Left forelimb (tissue), 1 donor: ENCODE data around the gene CFAP298.
"Not testable (repeated sequence)": the region's sequence is repeated elsewhere in the genome, so short reads cannot be mapped to it uniquely, and the experiment has no call there.

Source experiments
- DNase-seq: peaks from one replicate; pipeline ENCODE4 v3.0.0-alpha.2; 2018; ENCODE audit warnings: low spot score

Gene CFAP298

GRCh38 chr21:32612075-32612998 is at the start of gene CFAP298:
Gene CFAP298 (minus strand): TSS chr21:32612377. CDS start chr21:32612243, 134 bp downstream.
- peak; percentile 96 for DNase-seq

GRCh38 chr21:32661026-32661782 is 49.0 kb upstream of the CFAP298 start:
- DNase-seq: not testable (repeated sequence)

DNA sequence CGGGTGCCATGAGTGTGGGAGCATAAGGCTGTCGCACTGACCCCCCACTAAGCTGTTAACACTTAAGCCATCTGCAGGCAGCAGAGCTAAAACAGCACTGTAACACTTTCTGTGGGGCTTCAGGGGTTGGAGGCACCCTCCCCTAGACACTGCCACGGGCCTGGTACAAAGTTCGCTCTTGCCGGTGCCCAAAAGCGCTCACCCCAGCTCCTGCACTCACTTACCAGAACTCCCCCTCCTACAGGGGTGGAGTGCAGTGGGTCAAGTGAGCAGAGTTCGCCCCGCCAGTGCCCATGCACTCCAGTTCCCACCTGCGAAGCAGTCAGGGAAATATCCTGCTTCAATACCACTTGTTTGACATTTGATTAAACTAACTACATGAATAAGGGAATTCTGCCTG is 46.3 kb upstream of the CFAP298 start:
- DNase-seq: no peak

GRCh38 chr21:32653326-32653901 is 41.2 kb upstream of the CFAP298 start:
- no peak for DNase-seq

DNA sequence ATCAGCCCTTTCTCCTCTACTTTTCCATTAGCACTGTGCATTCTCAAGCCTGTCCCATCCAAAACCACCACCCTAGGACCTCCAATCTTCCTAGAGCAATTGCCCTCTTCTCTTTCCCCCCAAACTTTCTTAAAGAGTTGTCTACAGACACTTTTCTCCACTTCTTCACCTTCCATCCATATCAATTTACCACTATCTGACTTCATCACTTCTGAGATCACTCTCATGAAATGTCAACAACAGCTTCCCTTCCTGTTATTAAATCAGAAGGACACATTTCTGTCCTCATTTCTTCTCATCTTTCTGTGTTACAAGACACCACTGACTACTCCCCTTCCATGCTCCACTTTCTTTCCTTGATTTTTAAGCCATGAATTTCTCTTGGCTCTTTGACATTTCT is 36.0 kb upstream of the CFAP298 start:
- DNase-seq: no peak

DNA sequence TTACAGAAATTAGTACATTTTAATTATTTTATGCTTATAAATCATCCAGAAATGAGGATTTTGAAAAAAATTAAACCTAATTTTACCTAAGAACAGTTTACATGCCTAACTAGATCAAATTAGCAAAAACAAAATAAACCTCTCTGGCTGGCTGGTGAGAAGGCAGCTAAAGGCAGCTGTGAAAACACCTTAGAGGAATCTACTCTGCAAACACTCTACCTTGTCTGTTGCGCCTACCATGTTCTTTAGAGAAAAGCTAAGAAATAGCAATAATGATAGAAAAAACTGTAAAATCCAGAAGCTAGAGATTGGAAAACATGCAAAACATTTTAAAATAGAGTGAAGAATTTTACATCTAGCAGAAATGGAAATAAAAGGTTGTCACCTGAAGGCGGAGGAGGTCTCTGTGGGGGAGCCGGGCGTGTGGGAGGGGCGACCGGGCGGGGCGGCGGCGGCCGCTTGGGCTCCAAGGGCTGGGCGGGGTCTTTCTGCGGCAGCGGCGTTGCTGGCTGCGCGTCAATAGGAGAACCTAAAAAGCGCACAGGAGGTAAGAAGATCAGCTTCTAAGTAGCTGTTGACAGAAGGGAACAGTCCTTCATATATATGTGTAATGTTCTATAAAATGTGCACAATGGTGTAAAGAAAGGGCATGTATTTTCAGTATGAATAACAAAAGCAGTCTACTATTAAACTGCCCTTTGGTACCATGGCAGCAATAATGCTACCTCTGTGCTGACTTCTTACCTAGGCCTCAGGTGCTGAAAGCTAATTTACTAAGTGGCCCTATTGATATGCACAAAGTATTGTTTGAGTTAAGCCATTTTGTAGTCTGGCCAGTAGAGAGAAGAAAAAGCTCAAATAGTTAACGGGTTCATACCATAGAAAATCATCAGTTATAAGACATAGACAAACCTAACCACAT is 33.3 kb upstream of the CFAP298 start:
- no peak for DNase-seq

- no peak for DNase-seq
These were observed 29.8 kb upstream of the CFAP298 start for GRCh38 chr21:32641710-32642698.

DNA sequence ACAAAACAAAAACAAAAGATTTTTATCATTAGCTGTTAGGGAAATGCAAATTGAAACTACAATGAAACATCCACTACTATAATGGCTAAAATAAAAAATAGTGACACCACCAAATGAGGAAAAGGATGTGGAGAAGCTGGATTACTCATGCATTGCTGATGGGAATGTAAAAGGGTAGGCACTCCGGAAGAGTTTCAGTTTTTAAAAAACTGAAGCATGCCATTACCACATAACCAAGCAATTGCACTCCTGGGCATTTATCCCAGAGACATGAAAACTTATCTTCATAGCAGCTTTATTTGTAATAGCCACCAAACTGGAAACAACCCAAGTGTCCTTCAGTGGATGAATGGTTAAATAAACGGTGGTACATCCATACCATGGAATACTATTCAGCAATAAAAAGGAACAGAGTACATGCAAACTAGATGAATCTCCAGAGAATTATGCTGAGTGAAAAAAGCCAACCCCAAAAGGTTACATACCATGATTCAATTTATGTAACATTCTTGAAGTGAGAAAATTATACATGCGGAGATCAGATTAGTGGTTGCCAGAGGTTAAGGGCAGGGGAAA is 14.5 kb upstream of the CFAP298 start:
- no peak for DNase-seq

DNA sequence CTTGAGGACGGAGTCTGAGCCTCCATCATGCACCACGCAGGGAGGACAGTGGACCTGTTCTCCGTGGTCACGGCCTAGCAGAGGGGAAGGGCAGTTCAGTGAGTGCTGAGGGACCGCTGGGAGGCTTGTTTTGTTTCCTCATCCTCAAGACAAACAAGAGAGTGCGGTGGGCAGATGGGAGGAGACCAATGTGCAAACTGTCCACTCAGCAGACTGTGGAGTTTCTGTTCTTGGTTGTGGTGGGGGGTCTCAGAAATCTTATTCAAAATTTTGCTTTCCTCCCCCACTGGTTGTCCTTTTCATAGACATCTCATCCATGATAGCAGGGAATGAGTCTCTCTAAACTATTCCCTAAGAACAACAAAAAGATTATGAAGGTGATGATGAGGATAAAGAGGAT is 6.0 kb upstream of the CFAP298 start:
- not testable (repeated sequence) for DNase-seq

DNA sequence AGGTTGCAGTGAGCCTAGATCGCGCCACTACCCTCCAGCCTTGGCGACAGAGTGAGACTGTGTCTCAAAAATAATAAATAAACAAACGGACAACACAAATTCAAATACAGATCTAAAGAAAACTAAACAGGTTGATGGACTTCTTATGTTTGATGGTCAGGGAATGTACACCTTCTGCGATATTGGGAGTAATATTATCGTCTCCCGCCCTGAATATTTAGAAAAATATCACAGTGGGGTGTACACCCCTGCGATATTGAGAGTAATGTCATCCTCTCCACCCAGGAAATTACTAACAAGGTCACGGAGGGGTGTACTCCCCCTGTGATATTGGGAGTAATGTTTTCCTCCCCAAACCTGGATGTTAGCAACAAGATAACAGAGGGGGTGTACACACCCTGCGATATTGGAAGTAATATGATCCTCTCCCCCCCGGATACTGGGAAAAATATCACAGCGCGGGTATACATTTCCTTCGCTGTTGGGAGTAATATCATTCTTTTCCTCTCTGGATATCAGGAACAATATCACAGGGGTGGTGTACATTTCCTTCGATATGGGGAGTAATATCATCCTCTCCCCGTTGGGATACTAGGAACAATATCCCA is 1.4 kb upstream of the CFAP298 start:
- no peak for DNase-seq

GRCh38 chr21:32612999-32613337 is 791 bp upstream of the CFAP298 start:
- DNase-seq: no peak

GRCh38 chr21:32611471-32611997 is 643 bp downstream of the CFAP298 start:
- DNase-seq: no peak

GRCh38 chr21:32610940-32611339 is 1.2 kb downstream of the CFAP298 start:
- DNase-seq: not testable (repeated sequence)

DNA sequence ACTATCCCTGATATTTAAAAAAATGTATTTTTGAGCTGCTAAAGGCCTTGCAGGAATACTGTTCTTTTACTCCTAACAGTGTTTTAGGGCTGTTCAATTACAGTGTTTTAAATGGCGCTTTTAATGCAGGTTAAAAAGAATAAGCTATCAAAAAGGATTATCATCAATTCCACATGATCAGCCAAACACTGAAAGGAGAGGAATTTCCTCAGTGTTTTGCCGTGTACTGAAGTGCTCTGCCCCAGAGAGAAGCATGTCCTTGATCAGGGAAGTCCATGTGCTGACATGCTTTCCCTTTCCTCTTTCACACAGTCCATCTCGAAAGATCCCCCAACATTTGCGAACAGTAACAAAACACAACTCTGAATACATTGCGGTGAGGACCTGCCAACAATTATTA is 3.3 kb downstream of the CFAP298 start:
- DNase-seq: no peak

GRCh38 chr21:32605469-32605868 is 6.7 kb downstream of the CFAP298 start:
- DNase-seq: no peak

- DNase-seq: no peak
These were observed 7.7 kb downstream of the CFAP298 start for GRCh38 chr21:32604464-32604863.

GRCh38 chr21:32603131-32603530 is 9.0 kb downstream of the CFAP298 start:
- DNase-seq: no peak

GRCh38 chr21:32602099-32602498 is 10.1 kb downstream of the CFAP298 start:
- DNase-seq: no peak

- no peak for DNase-seq
These were observed 12.7 kb downstream of the CFAP298 start for GRCh38 chr21:32599526-32599925.
